Gastrocnemius medialis (tissue), 4 donors: Measurements from ENCODE around the gene ASAP3. TPM values are rescaled to one million over a fixed set of nuclear protein-coding genes. Genes with fewer than 3 reads are reported as not detected.

ENCODE experiments used
- ATAC-seq, 2 donors: fragments of 150-250 bp; one replicate each; pipeline ENCODE4 v1.9.1; 2016
- DNase-seq, 2 donors: peaks; one replicate each; pipeline ENCODE4 v3.0.0-alpha.2; 2019
- H3K27ac ChIP-seq, 4 donors: fragments of 200-600 bp; sonication (generic); 1 replicate in 1 of 4; 2 replicates in 3 of 4; pipeline ENCODE4 v1.5.1; 2016 to 2018; ENCODE audit warnings: mild to moderate bottlenecking in 2 of 4, moderate library complexity in 1 of 4
- H3K27me3 ChIP-seq, 3 donors: fragments of 200-600 bp; sonication (generic) in 2 of 3; 1 replicate in 1 of 3; 2 replicates in 2 of 3; pipeline versions ENCODE4 v1.5.1 to v1.6.0; 2016 to 2019; ENCODE audit warnings: mild to moderate bottlenecking in 1 of 3, moderate library complexity in 1 of 3
- H3K36me3 ChIP-seq, 2 donors: fragments of 200-600 bp; sonication (generic) in 1 of 2; one replicate each; pipeline ENCODE4 v1.5.1; 2017 to 2018
- H3K4me1 ChIP-seq, 2 donors: fragments of 200-600 bp; sonication (generic) in 1 of 2; one replicate each; pipeline ENCODE4 v1.5.1; 2016 to 2017; ENCODE audit warnings: mild to moderate bottlenecking in 2 of 2
- H3K4me3 ChIP-seq, 4 donors: fragments of 200-600 bp; sonication (generic) in 3 of 4; 1 replicate in 1 of 4; 2 replicates in 3 of 4; pipeline ENCODE4 v1.5.1; 2016 to 2019; ENCODE audit warnings: mild to moderate bottlenecking in 2 of 4
- H3K9me3 ChIP-seq, 3 donors: fragments of 200-600 bp; sonication (generic) in 2 of 3; 1 replicate in 1 of 3; 2 replicates in 2 of 3; pipeline ENCODE4 v1.5.1; 2016 to 2019
- CTCF ChIP-seq, 5 experiments: fragments of 450-650 bp in 3 of 5; fragments of 200-600 bp in 2 of 5; sonication (generic) in 2 of 5; IDR thresholded peaks in 4 of 5; conservative IDR thresholded peaks in 1 of 5; 1 replicate in 4 of 5; 2 replicates in 1 of 5; pipeline ENCODE4 v1.5.1; 2016 to 2019; ENCODE audit warnings: antibody characterized with exemption in 5 of 5, mild to moderate bottlenecking in 3 of 5, moderate library complexity in 3 of 5
- POLR2A ChIP-seq, 2 donors: fragments of 450-650 bp; IDR thresholded peaks; one replicate each; pipeline ENCODE4 v1.6.1; 2017; ENCODE audit warnings: antibody characterized with exemption in 2 of 2, mild to moderate bottlenecking in 2 of 2, moderate library complexity in 2 of 2
- in situ Hi-C, 4 donors: fragments of 200-750 bp; cut with MboI; loops; one replicate each; pipeline versions ENCODE4 v1.15.0 to v1.8.0; 2017; ENCODE audit warnings: low sequenced_read_pairs in 4 of 4
- intact Hi-C: fragments of 100-400 bp; cut with DNase I; formaldehyde crosslinking; loops from one replicate; pipeline ENCODE4 v1.15.1; 2023; ENCODE audit warnings: low total_unique reads
- total RNA-seq, 4 donors: library from RNA; depleted of rRNA; stranded (reverse); fragments of >200 nt; gene quantifications; one replicate each; pipeline versions ENCODE4 v1.1.0 to v1.2.3, GENCODE V29; 2016

Gene ASAP3
- total RNA-seq, 4 donors from 2014 or later = 55.5 to 129 (median 93.2) TPM

- no peaks in the 10 kb centered on the region for H3K27me3 ChIP-seq
- H3K36me3 ChIP-seq = peaks cover 0 to 9% of the 10 kb centered on the region in 2 donors
- no peak for TF ChIP-seq CTCF (IDR thresholded peaks at IDR 0.05 in 4 of 5, conservative IDR thresholded peaks at IDR 0.05 in 1 of 5)
- no peak for TF ChIP-seq POLR2A (IDR thresholded peaks at IDR 0.05)
- intact Hi-C loops (loop anchor here (5.0 kb wide), 1 partner anchor 73 kb away; no protein-coding TSS in a partner anchor), in situ Hi-C loops (loop anchor here in 2 of 4 donors (10.0 kb wide), 2 partner anchors 56 to 66 kb away; partner anchors contain the start of gene HNRNPR (in 1 of the 2))
- peak overlapping the region; percentile 79 to 85 (median 84) for H3K27ac ChIP-seq
- peak; percentile 25 to 61 for DNase-seq
- ATAC-seq = peak; percentile 31 to 38
- H3K4me3 ChIP-seq = no peak overlapping the region
- H3K4me1 ChIP-seq = peaks cover 36 to 61% of the 10 kb centered on the region in 2 donors
- no peaks in the 10 kb centered on the region for H3K9me3 ChIP-seq
These were observed 83.5 kb downstream of the ASAP3 start for GRCh38 chr1:23400324-23401114.

- in situ Hi-C loops (no loop called here), intact Hi-C loops (no loop called here)
- ATAC-seq = no peak
- Histone ChIP-seq H3K27ac (peak overlapping the region in 3 of 4 donors; percentile 83 to 85 (median 84)), H3K4me1 (peaks cover 40 to 68% of the 10 kb centered on the region in 2 donors), H3K27me3 (no peaks in the 10 kb centered on the region), H3K9me3 (no peaks in the 10 kb centered on the region), H3K4me3 (no peak overlapping the region), H3K36me3 (peaks cover 0 to 9% of the 10 kb centered on the region in 2 donors)
- TF ChIP-seq CTCF (IDR thresholded peaks at IDR 0.05 in 4 of 5, conservative IDR thresholded peaks at IDR 0.05 in 1 of 5) = no peak
- no peak for TF ChIP-seq POLR2A (IDR thresholded peaks at IDR 0.05)
- DNase-seq = no peak
These were observed 84.8 kb downstream of the ASAP3 start for GRCh38 chr1:23399229-23399628.

DNA sequence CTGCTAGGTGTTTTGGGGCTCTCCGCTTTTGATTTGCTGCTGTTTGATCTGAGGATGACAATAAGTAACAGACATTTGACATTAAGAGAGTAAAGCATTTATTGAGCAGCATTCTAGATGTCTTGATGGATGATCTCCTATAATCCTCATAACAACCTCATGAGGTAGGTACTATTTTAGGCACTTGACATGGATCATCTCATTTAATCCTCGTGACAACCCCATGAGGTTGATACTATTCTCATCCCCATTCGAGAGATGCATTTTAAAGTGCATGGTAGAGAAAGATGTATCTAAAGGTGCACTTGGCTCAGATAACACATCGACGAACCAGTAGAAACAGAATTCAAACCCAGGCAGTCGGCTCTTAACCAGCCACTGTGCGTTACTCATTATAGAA is 86.1 kb downstream of the ASAP3 start:
- peak in 1 of 2 donors; percentile 20 for ATAC-seq
- Histone ChIP-seq H3K36me3 (peaks cover 0 to 9% of the 10 kb centered on the region in 2 donors), H3K27me3 (no peaks in the 10 kb centered on the region), H3K4me3 (no peak overlapping the region), H3K9me3 (no peaks in the 10 kb centered on the region), H3K4me1 (peaks cover 34 to 58% of the 10 kb centered on the region in 2 donors), H3K27ac (peak overlapping the region; percentile 44 to 73 (median 50))
- intact Hi-C loops (no loop called here), in situ Hi-C loops (no loop called here)
- DNase-seq = no peak
- TF ChIP-seq POLR2A (IDR thresholded peaks at IDR 0.05) (no peak), CTCF (IDR thresholded peaks at IDR 0.05 in 4 of 5, conservative IDR thresholded peaks at IDR 0.05 in 1 of 5) (no peak)

GRCh38 chr1:23396380-23396779 is 87.6 kb downstream of the ASAP3 start:
- Histone ChIP-seq H3K27me3 (no peaks in the 10 kb centered on the region), H3K4me3 (no peak overlapping the region), H3K9me3 (no peaks in the 10 kb centered on the region), H3K36me3 (peaks cover 0 to 9% of the 10 kb centered on the region in 2 donors), H3K4me1 (peaks cover 25 to 43% of the 10 kb centered on the region in 2 donors), H3K27ac (no peak overlapping the region)
- ATAC-seq (no peak), DNase-seq (no peak)
- in situ Hi-C loops = no loop called here
- intact Hi-C loops = no loop called here
- TF ChIP-seq CTCF (IDR thresholded peaks at IDR 0.05 in 4 of 5, conservative IDR thresholded peaks at IDR 0.05 in 1 of 5) (no peak), POLR2A (IDR thresholded peaks at IDR 0.05) (no peak)
